Uterus (tissue), 2 donors: ENCODE results near the gene SHISA9.

Source experiments
- POLR2A ChIP-seq, 2 donors: fragments of 450-650 bp; IDR thresholded peaks; one replicate each; pipeline ENCODE4 v1.6.1; 2016; ENCODE audit warnings: antibody characterized with exemption in 2 of 2, mild to moderate bottlenecking in 1 of 2, moderate library complexity in 1 of 2
- TF ChIP-seq, protein P1 (sequence below), 4 experiments: fragments of 200-600 bp in 2 of 4; fragments of 450-650 bp in 2 of 4; sonication (generic) in 2 of 4; IDR thresholded peaks; one replicate each; pipeline ENCODE4 v1.5.1; 2016 to 2019; ENCODE audit warnings: antibody characterized with exemption in 4 of 4, mild to moderate bottlenecking in 2 of 4, moderate library complexity in 1 of 4

DNA sequence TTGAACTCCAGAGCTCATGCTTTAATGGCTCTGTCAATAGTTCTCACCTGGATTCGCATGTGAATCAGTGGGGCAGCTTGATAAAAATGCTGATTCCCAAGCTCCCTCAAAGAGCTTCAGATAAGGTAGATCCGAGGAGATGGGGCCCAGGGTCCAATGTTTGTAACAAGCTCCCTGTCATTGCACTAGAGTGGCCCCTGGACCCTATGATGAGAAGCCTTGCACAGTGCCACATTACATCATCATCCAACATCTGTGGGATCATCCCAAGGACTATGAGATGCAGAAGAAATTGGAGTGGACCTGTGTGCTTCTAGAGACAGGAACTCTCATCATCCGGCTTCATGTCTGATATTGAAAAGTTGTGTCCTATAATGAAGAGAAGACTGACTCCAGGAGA, 340.8 kb downstream of the SHISA9 start:
- TF ChIP-seq POLR2A (IDR thresholded peaks at IDR 0.05), result no peak
- TF ChIP-seq, protein P1, sequence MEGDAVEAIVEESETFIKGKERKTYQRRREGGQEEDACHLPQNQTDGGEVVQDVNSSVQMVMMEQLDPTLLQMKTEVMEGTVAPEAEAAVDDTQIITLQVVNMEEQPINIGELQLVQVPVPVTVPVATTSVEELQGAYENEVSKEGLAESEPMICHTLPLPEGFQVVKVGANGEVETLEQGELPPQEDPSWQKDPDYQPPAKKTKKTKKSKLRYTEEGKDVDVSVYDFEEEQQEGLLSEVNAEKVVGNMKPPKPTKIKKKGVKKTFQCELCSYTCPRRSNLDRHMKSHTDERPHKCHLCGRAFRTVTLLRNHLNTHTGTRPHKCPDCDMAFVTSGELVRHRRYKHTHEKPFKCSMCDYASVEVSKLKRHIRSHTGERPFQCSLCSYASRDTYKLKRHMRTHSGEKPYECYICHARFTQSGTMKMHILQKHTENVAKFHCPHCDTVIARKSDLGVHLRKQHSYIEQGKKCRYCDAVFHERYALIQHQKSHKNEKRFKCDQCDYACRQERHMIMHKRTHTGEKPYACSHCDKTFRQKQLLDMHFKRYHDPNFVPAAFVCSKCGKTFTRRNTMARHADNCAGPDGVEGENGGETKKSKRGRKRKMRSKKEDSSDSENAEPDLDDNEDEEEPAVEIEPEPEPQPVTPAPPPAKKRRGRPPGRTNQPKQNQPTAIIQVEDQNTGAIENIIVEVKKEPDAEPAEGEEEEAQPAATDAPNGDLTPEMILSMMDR (IDR thresholded peaks at IDR 0.05), result no peak
